ENCODE measurements around the gene LEF1. TPM values are rescaled to one million over a fixed set of nuclear protein-coding genes. Genes with fewer than 3 reads are reported as not detected.

Gene LEF1
- total RNA-seq, 2 donors from 2014 or later: 2.1 to 3.4 TPM

- H3K4me1 ChIP-seq: no peaks in the 10 kb centered on the region
- no peaks in the 10 kb centered on the region for H3K27me3 ChIP-seq
- no peak for TF ChIP-seq CTCF (IDR thresholded peaks at IDR 0.05)
- no peaks in the 10 kb centered on the region for H3K9me3 ChIP-seq
- H3K36me3 ChIP-seq: no peaks in the 10 kb centered on the region
- H3K4me3 ChIP-seq: no peak overlapping the region
- no peak for DNase-seq
- intact Hi-C loops (cut with DNase I): no loop called here
- H3K9ac ChIP-seq (ENCODE audit: low read depth in 2 of 2, low read length in 2 of 2): no peak overlapping the region
- H3K27ac ChIP-seq: no peak overlapping the region
These were observed 49.4 kb downstream of the LEF1 start for GRCh38 chr4:108119199-108119800.

- Histone ChIP-seq H3K9me3 (no peaks in the 10 kb centered on the region), H3K4me3 (no peak overlapping the region), H3K4me1 (no peaks in the 10 kb centered on the region), H3K9ac (ENCODE audit: low read depth in 2 of 2, low read length in 2 of 2) (no peak overlapping the region), H3K27ac (no peak overlapping the region), H3K36me3 (no peaks in the 10 kb centered on the region), H3K27me3 (no peaks in the 10 kb centered on the region)
- intact Hi-C loops (cut with DNase I): no loop called here
- DNase-seq: no peak
- no peak for TF ChIP-seq CTCF (IDR thresholded peaks at IDR 0.05)
These were observed 50.2 kb downstream of the LEF1 start for GRCh38 chr4:108118505-108118904.

- intact Hi-C loops (cut with DNase I): no loop called here
- Histone ChIP-seq H3K27me3 (no peaks in the 10 kb centered on the region), H3K4me1 (no peaks in the 10 kb centered on the region), H3K27ac (no peak overlapping the region), H3K9me3 (no peaks in the 10 kb centered on the region), H3K36me3 (no peaks in the 10 kb centered on the region), H3K9ac (ENCODE audit: low read depth in 2 of 2, low read length in 2 of 2) (no peak overlapping the region), H3K4me3 (no peak overlapping the region)
- DNase-seq: no peak
- TF ChIP-seq CTCF (IDR thresholded peaks at IDR 0.05): no peak
These were observed 51.1 kb downstream of the LEF1 start for GRCh38 chr4:108117418-108118182.

- no peaks in the 10 kb centered on the region for H3K27me3 ChIP-seq
- DNase-seq: no peak
These were observed 52.1 kb downstream of the LEF1 start for GRCh38 chr4:108116423-108117168.

More at GRCh38 chr4:108116423-108117168, 52.1 kb downstream of the LEF1 start:
- Histone ChIP-seq H3K36me3 (no peaks in the 10 kb centered on the region), H3K4me1 (no peaks in the 10 kb centered on the region), H3K4me3 (no peak overlapping the region), H3K9me3 (no peaks in the 10 kb centered on the region), H3K9ac (ENCODE audit: low read depth in 2 of 2, low read length in 2 of 2) (no peak overlapping the region), H3K27ac (no peak overlapping the region)
- no peak for TF ChIP-seq CTCF (IDR thresholded peaks at IDR 0.05)
- intact Hi-C loops (cut with DNase I): no loop called here
